Caco-2 (cell line): ENCODE data around the gene TTLL5. TPM values are rescaled to one million over a fixed set of nuclear protein-coding genes. Genes with fewer than 3 reads are reported as not detected.

Experiments used
- BruUV-seq: library from RNA; stranded (reverse); fragments of 400-500 nt; replicated peaks from 2 replicates; lab custom pipeline; 2021; lab: Mats Ljungman, UMichigan
- CTCF ChIA-PET: fragments of 300-600 bp; sonication (Branson Sonifier 250); formaldehyde crosslinking; loops from one replicate; lab custom pipeline; 2022; ENCODE audit warnings: antibody characterized with exemption; lab: Charles Lee
- POLR2A ChIA-PET: fragments of 300-600 bp; sonication (Branson Sonifier 250); formaldehyde crosslinking; loops from one replicate; lab custom pipeline; 2022; ENCODE audit warnings: antibody characterized with exemption; lab: Charles Lee
- DNase-seq, 2 experiments: peaks; one replicate each; pipeline versions ENCODE4 v3.0.0 to v3.0.0-alpha.2; 2020 to 2022
- H3K27me3 ChIP-seq: replicated peaks from 2 replicates; pipeline ENCODE4 v1.6.0; 2011; ENCODE audit warnings: low read length; ENCODE audit not compliant: control insufficient read depth, insufficient read depth
- H3K36me3 ChIP-seq: 2 replicates; pipeline ENCODE4 v1.5.1; 2011; ENCODE audit warnings: low read length; ENCODE audit not compliant: control insufficient read depth, insufficient read depth
- H3K4me1 ChIP-seq: fragments of 250-450 bp; sonication (Bioruptor Pico); 2 replicates; pipeline ENCODE4 v1.5.1; 2020; ENCODE audit warnings: mild to moderate bottlenecking
- H3K4me3 ChIP-seq: 2 replicates; pipeline ENCODE4 v1.5.1; 2011; ENCODE audit warnings: low read depth, mild to moderate bottlenecking, control low read depth, low read length
- H3K9me3 ChIP-seq: fragments of 250-450 bp; sonication (Bioruptor Pico); 2 replicates; pipeline ENCODE4 v1.5.1; 2020; ENCODE audit warnings: mild to moderate bottlenecking, moderate library complexity
- H3K27ac Mint-ChIP-seq: one replicate; pipeline ENCODE4 v1.8.0; 2022; ENCODE audit warnings: mixed read lengths; ENCODE audit not compliant: unreplicated experiment
- H3K27me3 Mint-ChIP-seq: one replicate; pipeline ENCODE4 v1.8.0; 2022; ENCODE audit warnings: mixed read lengths; ENCODE audit not compliant: insufficient read depth, unreplicated experiment
- H3K36me3 Mint-ChIP-seq: one replicate; pipeline ENCODE4 v1.8.0; 2022; ENCODE audit warnings: mild to moderate bottlenecking, mixed read lengths; ENCODE audit not compliant: insufficient read depth, unreplicated experiment
- H3K4me1 Mint-ChIP-seq: one replicate; pipeline ENCODE4 v1.8.0; 2022; ENCODE audit warnings: low read depth, mixed read lengths; ENCODE audit not compliant: unreplicated experiment
- H3K4me3 Mint-ChIP-seq: one replicate; pipeline ENCODE4 v1.8.0; 2022; ENCODE audit warnings: mild to moderate bottlenecking, moderate library complexity, mixed read lengths; ENCODE audit not compliant: unreplicated experiment
- H3K9me3 Mint-ChIP-seq: one replicate; pipeline ENCODE4 v1.8.0; 2022; ENCODE audit warnings: mixed read lengths; ENCODE audit not compliant: unreplicated experiment
- CTCF ChIP-seq, 2 experiments: fragments of 200-600 bp in 1 of 2; IDR thresholded peaks; 1 replicate in 1 of 2; 2 replicates in 1 of 2; pipeline versions ENCODE4 v1.5.1 to v1.8.0; 2011 to 2022; ENCODE audit warnings: antibody characterized with exemption in 1 of 2, control low read depth in 1 of 2, inconsistent platforms in 1 of 2, low read depth in 1 of 2, low read length in 1 of 2, mild to moderate bottlenecking in 1 of 2, moderate library complexity in 1 of 2; ENCODE audit not compliant: insufficient read depth in 1 of 2, severe bottlenecking in 1 of 2, unreplicated experiment in 1 of 2
- intact Hi-C: fragments of 100-400 bp; cut with micrococcal nuclease; formaldehyde crosslinking; loops from one replicate; pipeline ENCODE4 v1.10.0; 2022; ENCODE audit not compliant: unreplicated experiment
- total RNA-seq: library from RNA; stranded (reverse); gene quantifications from 2 replicates; pipeline ENCODE4 v1.2.3, GENCODE V29; 2022

The TTLL5 gene
- total RNA-seq, 1 experiment from 2014 or later = 38.2 TPM

GRCh38 chr14:75800792-75801191 lies 139.7 kb downstream of the TTLL5 start:
- H3K4me3 ChIP-seq = no peak overlapping the region
- H3K36me3 Mint-ChIP-seq = no peaks in the 10 kb centered on the region
- H3K4me1 Mint-ChIP-seq = no peaks in the 10 kb centered on the region
- no peak overlapping the region for H3K27ac Mint-ChIP-seq
- peak; percentile 48 to 51 for DNase-seq
- no peaks in the 10 kb centered on the region for H3K27me3 Mint-ChIP-seq
- H3K4me3 Mint-ChIP-seq = no peak overlapping the region
- peak; percentile 23 to 27 for TF ChIP-seq CTCF (IDR thresholded peaks at IDR 0.05; ENCODE audit: insufficient read depth in 1 of 2, low read depth in 1 of 2, low read length in 1 of 2, severe bottlenecking in 1 of 2, unreplicated experiment in 1 of 2)
- H3K4me1 ChIP-seq = no peaks in the 10 kb centered on the region
- no TSS peak for BruUV-seq
- POLR2A ChIA-PET = interaction anchor here (0.6 kb wide), 1 partner anchor 32 kb away, joined by 3 read pairs; no protein-coding TSS in a partner anchor
- H3K27me3 ChIP-seq = no peaks in the 10 kb centered on the region
- intact Hi-C loops = no loop called here
- no peaks in the 10 kb centered on the region; the same call in 1 of the 2 replicates for H3K36me3 ChIP-seq
- peaks cover 4% of the 10 kb centered on the region for H3K9me3 ChIP-seq
- CTCF ChIA-PET = interaction anchor here (0.7 to 1.6 kb wide), 5 partner anchors 21 to 182 kb away, joined by 3 to 11 read pairs (median 3); no protein-coding TSS in a partner anchor
- H3K9me3 Mint-ChIP-seq = peaks cover 21% of the 10 kb centered on the region

GRCh38 chr14:75802486-75802885 lies 141.4 kb downstream of the TTLL5 start:
- Mint-ChIP-seq H3K4me1 (no peaks in the 10 kb centered on the region), H3K4me3 (no peak overlapping the region), H3K36me3 (peaks cover 4% of the 10 kb centered on the region), H3K27me3 (no peaks in the 10 kb centered on the region), H3K9me3 (peaks cover 12% of the 10 kb centered on the region), H3K27ac (no peak overlapping the region)
- CTCF ChIA-PET = interaction anchor here (0.6 kb wide), 1 partner anchor 179 kb away, joined by 3 read pairs; no protein-coding TSS in a partner anchor
- Histone ChIP-seq H3K4me3 (no peak overlapping the region), H3K27me3 (no peaks in the 10 kb centered on the region), H3K9me3 (peaks cover 4% of the 10 kb centered on the region), H3K4me1 (no peaks in the 10 kb centered on the region), H3K36me3 (no peaks in the 10 kb centered on the region; the same call in 1 of the 2 replicates)
- DNase-seq = no peak
- no peak for TF ChIP-seq CTCF (IDR thresholded peaks at IDR 0.05; ENCODE audit: insufficient read depth in 1 of 2, low read depth in 1 of 2, low read length in 1 of 2, severe bottlenecking in 1 of 2, unreplicated experiment in 1 of 2)
- no TSS peak for BruUV-seq
- intact Hi-C loops = no loop called here
- POLR2A ChIA-PET = no interaction called here

- Mint-ChIP-seq H3K36me3 (peaks cover 4% of the 10 kb centered on the region), H3K9me3 (peaks cover under 1% of the 10 kb centered on the region), H3K4me1 (no peaks in the 10 kb centered on the region), H3K27ac (no peak overlapping the region), H3K4me3 (no peak overlapping the region), H3K27me3 (no peaks in the 10 kb centered on the region)
- TF ChIP-seq CTCF (IDR thresholded peaks at IDR 0.05; ENCODE audit: insufficient read depth in 1 of 2, low read depth in 1 of 2, low read length in 1 of 2, severe bottlenecking in 1 of 2, unreplicated experiment in 1 of 2) = no peak
- CTCF ChIA-PET = interaction anchor here (1.0 kb wide), 1 partner anchor 9 kb away, joined by 3 read pairs; no protein-coding TSS in a partner anchor
- DNase-seq = no peak
- no peaks in the 10 kb centered on the region for H3K27me3 ChIP-seq
- H3K36me3 ChIP-seq = no peaks in the 10 kb centered on the region; the same call in 1 of the 2 replicates
- intact Hi-C loops = no loop called here
- POLR2A ChIA-PET = interaction anchor here (1.0 kb wide), 1 partner anchor 9 kb away, joined by 4 read pairs; no protein-coding TSS in a partner anchor
- H3K4me1 ChIP-seq = no peaks in the 10 kb centered on the region
- H3K4me3 ChIP-seq = no peak overlapping the region
- no TSS peak for BruUV-seq
- peaks cover 4% of the 10 kb centered on the region for H3K9me3 ChIP-seq
These were observed 142.7 kb downstream of the TTLL5 start for GRCh38 chr14:75803765-75804164.
